Ovary (tissue), 3 donors: ENCODE measurements around the gene NIF3L1.

Experiments
- CTCF ChIP-seq, 3 donors: fragments of 450-650 bp in 2 of 3; fragments of 200-600 bp in 1 of 3; IDR thresholded peaks; one replicate each; pipeline versions ENCODE4 v1.5.1 to v1.8.0; 2016 to 2022; ENCODE audit warnings: antibody characterized with exemption in 3 of 3, mild to moderate bottlenecking in 1 of 3
- POLR2A ChIP-seq: fragments of 450-650 bp; IDR thresholded peaks from one replicate; pipeline ENCODE4 v1.6.1; 2017; ENCODE audit warnings: antibody characterized with exemption, mild to moderate bottlenecking, moderate library complexity
- donor health status: DM: no; HTN: no; CAD: no.

- TF ChIP-seq CTCF (IDR thresholded peaks at IDR 0.05), result no peak
- TF ChIP-seq POLR2A, result no peak
Observed at GRCh38 chr2:200847939-200848338, 41.2 kb upstream of the NIF3L1 start.
